Measurements from ENCODE around the gene ADARB2. TPM values are rescaled to one million over a fixed set of nuclear protein-coding genes. Genes with fewer than 3 reads are reported as not detected.

ADARB2 gene
- total RNA-seq, 1 donor from 2014 or later = 0.08 TPM

- DNase-seq (ENCODE audit: low read depth) = no peak
- no peak for TF ChIP-seq CTCF (IDR thresholded peaks at IDR 0.05; ENCODE audit: insufficient read depth, low read length, poor library complexity, severe bottlenecking)
- Histone ChIP-seq H3K4me3 (ENCODE audit: low read depth, low read length) (no peak overlapping the region), H3K27me3 (ENCODE audit: control insufficient read depth, insufficient read depth, low read length) (peaks cover 3% of the 10 kb centered on the region), H3K36me3 (ENCODE audit: control insufficient read depth, insufficient read depth, low read length) (no peaks in the 10 kb centered on the region)
Observed at GRCh38 chr10:1380088-1380671, 357.1 kb downstream of the ADARB2 start.

- Histone ChIP-seq H3K27me3 (ENCODE audit: control insufficient read depth, insufficient read depth, low read length) (peaks cover 6% of the 10 kb centered on the region), H3K4me3 (ENCODE audit: low read depth, low read length) (no peak overlapping the region), H3K36me3 (ENCODE audit: control insufficient read depth, insufficient read depth, low read length) (no peaks in the 10 kb centered on the region)
- TF ChIP-seq CTCF (IDR thresholded peaks at IDR 0.05; ENCODE audit: insufficient read depth, low read length, poor library complexity, severe bottlenecking) = no peak
- no peak for DNase-seq (ENCODE audit: low read depth)
Observed at GRCh38 chr10:1379601-1380000, 357.7 kb downstream of the ADARB2 start.

- no peak for TF ChIP-seq CTCF (IDR thresholded peaks at IDR 0.05; ENCODE audit: insufficient read depth, low read length, poor library complexity, severe bottlenecking)
- DNase-seq (ENCODE audit: low read depth) = no peak
- H3K27me3 ChIP-seq (ENCODE audit: control insufficient read depth, insufficient read depth, low read length) = peaks cover 11% of the 10 kb centered on the region
- H3K4me3 ChIP-seq (ENCODE audit: low read depth, low read length) = no peak overlapping the region
- H3K36me3 ChIP-seq (ENCODE audit: control insufficient read depth, insufficient read depth, low read length) = no peaks in the 10 kb centered on the region
Observed at GRCh38 chr10:1378473-1378872, 358.9 kb downstream of the ADARB2 start.

GRCh38 chr10:1377740-1378397 is 359.5 kb downstream of the ADARB2 start:
- no peak for DNase-seq (ENCODE audit: low read depth)
- TF ChIP-seq CTCF (IDR thresholded peaks at IDR 0.05; ENCODE audit: insufficient read depth, low read length, poor library complexity, severe bottlenecking) = no peak
- Histone ChIP-seq H3K4me3 (ENCODE audit: low read depth, low read length) (no peak overlapping the region), H3K27me3 (ENCODE audit: control insufficient read depth, insufficient read depth, low read length) (peaks cover 11% of the 10 kb centered on the region), H3K36me3 (ENCODE audit: control insufficient read depth, insufficient read depth, low read length) (no peaks in the 10 kb centered on the region)

GRCh38 chr10:1377231-1377630 is 360.1 kb downstream of the ADARB2 start:
- no peaks in the 10 kb centered on the region for H3K36me3 ChIP-seq (ENCODE audit: control insufficient read depth, insufficient read depth, low read length)
- no peak for TF ChIP-seq CTCF (IDR thresholded peaks at IDR 0.05; ENCODE audit: insufficient read depth, low read length, poor library complexity, severe bottlenecking)
- no peak for DNase-seq (ENCODE audit: low read depth)
- peaks cover 11% of the 10 kb centered on the region for H3K27me3 ChIP-seq (ENCODE audit: control insufficient read depth, insufficient read depth, low read length)
- no peak overlapping the region for H3K4me3 ChIP-seq (ENCODE audit: low read depth, low read length)

All from kidney epithelial cell (primary cell).